ENCODE measurements around the gene GSG1L.

Gene GSG1L

DNA sequence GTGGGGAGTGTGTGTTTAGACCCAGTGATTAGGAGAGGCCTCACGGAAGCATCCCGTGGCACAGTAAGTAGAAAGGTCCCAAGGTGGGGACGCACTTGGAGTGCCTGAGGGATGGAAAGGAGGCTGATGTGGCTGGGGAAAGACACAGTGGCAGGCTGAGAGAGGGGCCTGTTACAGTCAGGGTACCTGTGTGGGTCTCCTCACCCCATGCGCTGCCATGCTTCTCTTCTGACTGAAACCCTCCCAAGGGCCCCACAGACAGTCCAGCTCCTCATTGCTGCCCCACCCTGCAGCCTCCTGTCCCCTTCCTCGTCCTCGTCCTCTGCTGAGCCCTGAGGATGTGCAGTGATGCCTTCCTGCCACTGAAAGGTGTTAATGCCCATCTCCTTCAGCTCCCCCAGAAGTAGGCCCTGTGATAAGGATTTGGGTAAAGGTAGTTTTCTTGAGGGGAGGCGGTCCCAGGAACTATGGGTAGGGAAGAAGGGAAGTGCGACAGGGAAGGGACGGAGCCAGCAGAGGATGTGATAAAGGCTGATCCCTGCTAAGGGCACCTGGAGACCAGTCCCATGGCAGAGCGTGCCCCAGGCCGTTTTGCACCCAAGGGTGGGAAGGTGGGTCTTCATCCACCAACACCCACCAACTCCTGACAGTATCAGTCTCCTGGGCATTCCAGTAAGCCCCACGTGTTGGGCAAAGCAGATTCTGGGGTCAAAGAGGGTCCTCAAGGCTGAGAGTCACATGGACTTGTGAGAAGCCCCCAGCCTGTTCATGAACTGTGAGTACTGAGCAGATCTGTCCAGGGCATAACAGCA, 237.2 kb downstream of the GSG1L start:
- H2AFZ ChIP-seq (ENCODE audit: low read depth, low read length, severe bottlenecking) = no peak overlapping the region
- TF ChIP-seq, protein P1, sequence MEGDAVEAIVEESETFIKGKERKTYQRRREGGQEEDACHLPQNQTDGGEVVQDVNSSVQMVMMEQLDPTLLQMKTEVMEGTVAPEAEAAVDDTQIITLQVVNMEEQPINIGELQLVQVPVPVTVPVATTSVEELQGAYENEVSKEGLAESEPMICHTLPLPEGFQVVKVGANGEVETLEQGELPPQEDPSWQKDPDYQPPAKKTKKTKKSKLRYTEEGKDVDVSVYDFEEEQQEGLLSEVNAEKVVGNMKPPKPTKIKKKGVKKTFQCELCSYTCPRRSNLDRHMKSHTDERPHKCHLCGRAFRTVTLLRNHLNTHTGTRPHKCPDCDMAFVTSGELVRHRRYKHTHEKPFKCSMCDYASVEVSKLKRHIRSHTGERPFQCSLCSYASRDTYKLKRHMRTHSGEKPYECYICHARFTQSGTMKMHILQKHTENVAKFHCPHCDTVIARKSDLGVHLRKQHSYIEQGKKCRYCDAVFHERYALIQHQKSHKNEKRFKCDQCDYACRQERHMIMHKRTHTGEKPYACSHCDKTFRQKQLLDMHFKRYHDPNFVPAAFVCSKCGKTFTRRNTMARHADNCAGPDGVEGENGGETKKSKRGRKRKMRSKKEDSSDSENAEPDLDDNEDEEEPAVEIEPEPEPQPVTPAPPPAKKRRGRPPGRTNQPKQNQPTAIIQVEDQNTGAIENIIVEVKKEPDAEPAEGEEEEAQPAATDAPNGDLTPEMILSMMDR (IDR thresholded peaks at IDR 0.05; ENCODE audit: insufficient read depth, low read length, poor library complexity, severe bottlenecking) = no peak
- no peak for TF ChIP-seq EZH2phosphoT487 (conservative IDR thresholded peaks at IDR 0.05; ENCODE audit: low read length)
- no peak overlapping the region for H3K4me2 ChIP-seq (ENCODE audit: low read depth, low read length, poor library complexity, severe bottlenecking)
- no peaks in the 10 kb centered on the region for H3K36me3 ChIP-seq (ENCODE audit: low read length)
- no peaks in the 10 kb centered on the region for H3K79me2 ChIP-seq (ENCODE audit: insufficient read depth, low read length)
- no peak overlapping the region for H3K27ac ChIP-seq (ENCODE audit: low read depth, low read length)
- H4K20me1 ChIP-seq (ENCODE audit: low read depth, low read length) = no peaks in the 10 kb centered on the region
- H3F3A ChIP-seq (ENCODE audit: insufficient read depth) = no peaks in the 10 kb centered on the region
- H3K4me3 ChIP-seq (ENCODE audit: insufficient read depth, low read length, poor library complexity, severe bottlenecking) = no peak overlapping the region
- no peaks in the 10 kb centered on the region for H3K9me3 ChIP-seq (ENCODE audit: insufficient read depth, low read length)
- no peaks in the 10 kb centered on the region for H3K27me3 ChIP-seq (ENCODE audit: low read length)
- H3K9ac ChIP-seq (ENCODE audit: low read length) = no peak overlapping the region
- H3K9me2 ChIP-seq (replicated peaks; ENCODE audit: insufficient read depth, low read length) = no peaks in the 10 kb centered on the region

DNA sequence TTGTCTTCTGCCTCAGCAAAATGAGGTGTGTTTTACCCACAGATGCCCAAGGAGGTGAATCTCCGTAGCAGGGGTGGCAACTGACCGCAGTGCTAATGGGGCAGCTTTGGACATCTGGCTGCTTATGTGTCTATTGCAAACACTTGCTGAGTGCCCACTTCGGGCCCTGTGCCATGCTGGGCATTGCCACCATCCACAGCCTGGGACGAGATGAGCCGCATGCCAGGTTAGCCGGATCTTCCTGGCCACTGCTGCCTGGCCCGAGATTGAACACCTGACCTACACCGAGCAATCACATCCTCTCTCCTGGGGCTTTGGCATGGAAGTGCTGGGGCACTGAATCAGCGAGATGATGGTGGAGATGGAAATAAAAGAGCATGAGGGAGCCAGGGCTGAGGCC, 238.7 kb downstream of the GSG1L start:
- Histone ChIP-seq H3K36me3 (ENCODE audit: low read length) (no peaks in the 10 kb centered on the region), H3K9ac (ENCODE audit: low read length) (no peak overlapping the region), H3K4me2 (ENCODE audit: low read depth, low read length, poor library complexity, severe bottlenecking) (no peak overlapping the region), H2AFZ (ENCODE audit: low read depth, low read length, severe bottlenecking) (no peak overlapping the region), H3K27me3 (ENCODE audit: low read length) (no peaks in the 10 kb centered on the region), H3K9me2 (replicated peaks; ENCODE audit: insufficient read depth, low read length) (no peaks in the 10 kb centered on the region), H3K27ac (ENCODE audit: low read depth, low read length) (no peak overlapping the region), H3K4me3 (ENCODE audit: insufficient read depth, low read length, poor library complexity, severe bottlenecking) (no peak overlapping the region), H3F3A (ENCODE audit: insufficient read depth) (no peaks in the 10 kb centered on the region), H3K9me3 (ENCODE audit: insufficient read depth, low read length) (no peaks in the 10 kb centered on the region), H4K20me1 (ENCODE audit: low read depth, low read length) (no peaks in the 10 kb centered on the region), H3K79me2 (ENCODE audit: insufficient read depth, low read length) (no peaks in the 10 kb centered on the region)
- TF ChIP-seq, protein P1 (IDR thresholded peaks at IDR 0.05; ENCODE audit: insufficient read depth, low read length, poor library complexity, severe bottlenecking) = no peak
- TF ChIP-seq EZH2phosphoT487 (conservative IDR thresholded peaks at IDR 0.05; ENCODE audit: low read length) = no peak

DNA sequence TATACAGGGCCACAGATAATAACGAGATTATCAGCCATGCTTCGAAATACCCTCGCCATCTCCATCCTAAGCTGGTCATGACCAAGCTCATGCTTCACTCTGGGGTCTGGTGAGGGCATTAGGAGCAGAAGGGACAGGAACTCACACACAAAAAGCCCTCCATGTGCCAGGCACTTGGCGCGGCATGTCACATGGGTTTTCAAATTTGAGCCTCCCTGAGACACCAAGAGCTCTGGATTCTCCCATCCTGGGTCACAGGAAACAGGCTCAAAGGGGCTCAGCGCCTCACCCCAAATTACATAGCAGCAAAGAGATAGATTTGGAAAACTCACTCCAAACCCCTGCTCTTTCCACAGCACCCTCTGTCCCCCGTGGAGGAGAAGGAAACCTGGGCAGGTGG, 239.5 kb downstream of the GSG1L start:
- TF ChIP-seq EZH2phosphoT487 (conservative IDR thresholded peaks at IDR 0.05; ENCODE audit: low read length) = no peak
- TF ChIP-seq, protein P1 (IDR thresholded peaks at IDR 0.05; ENCODE audit: insufficient read depth, low read length, poor library complexity, severe bottlenecking) = no peak
- Histone ChIP-seq H3K27me3 (ENCODE audit: low read length) (no peaks in the 10 kb centered on the region), H4K20me1 (ENCODE audit: low read depth, low read length) (no peaks in the 10 kb centered on the region), H3K9me2 (replicated peaks; ENCODE audit: insufficient read depth, low read length) (no peaks in the 10 kb centered on the region), H3K79me2 (ENCODE audit: insufficient read depth, low read length) (no peaks in the 10 kb centered on the region), H3K9me3 (ENCODE audit: insufficient read depth, low read length) (no peaks in the 10 kb centered on the region), H2AFZ (ENCODE audit: low read depth, low read length, severe bottlenecking) (no peak overlapping the region), H3K27ac (ENCODE audit: low read depth, low read length) (no peak overlapping the region), H3K36me3 (ENCODE audit: low read length) (no peaks in the 10 kb centered on the region), H3K4me2 (ENCODE audit: low read depth, low read length, poor library complexity, severe bottlenecking) (no peak overlapping the region), H3F3A (ENCODE audit: insufficient read depth) (no peaks in the 10 kb centered on the region), H3K4me3 (ENCODE audit: insufficient read depth, low read length, poor library complexity, severe bottlenecking) (no peak overlapping the region), H3K9ac (ENCODE audit: low read length) (no peak overlapping the region)
